ENCODE data around the gene ATP2A2. TPM values are rescaled to one million over a fixed set of nuclear protein-coding genes. Genes with fewer than 3 reads are reported as not detected.

The ATP2A2 gene
- total RNA-seq, 1 donor, result 139 TPM

- no peak for DNase-seq (ENCODE audit: low read depth)
- TF ChIP-seq CTCF (IDR thresholded peaks at IDR 0.05; ENCODE audit: insufficient read depth, low read length), result no peak
- no peak overlapping the region for H3K4me3 ChIP-seq (ENCODE audit: low read depth, low read length)
Measured at GRCh38 chr12:110330124-110330523, 49.1 kb downstream of the ATP2A2 start.

- TF ChIP-seq CTCF (IDR thresholded peaks at IDR 0.05; ENCODE audit: insufficient read depth, low read length), result no peak
- H3K4me3 ChIP-seq (ENCODE audit: low read depth, low read length), result no peak overlapping the region
- DNase-seq (ENCODE audit: low read depth), result peak; percentile 50
Measured at GRCh38 chr12:110330544-110330943, 49.5 kb downstream of the ATP2A2 start.

- no peak for TF ChIP-seq CTCF (IDR thresholded peaks at IDR 0.05; ENCODE audit: insufficient read depth, low read length)
- no peak overlapping the region for H3K4me3 ChIP-seq (ENCODE audit: low read depth, low read length)
- no peak for DNase-seq (ENCODE audit: low read depth)
Measured at GRCh38 chr12:110333201-110333600, 52.2 kb downstream of the ATP2A2 start.

- TF ChIP-seq CTCF (IDR thresholded peaks at IDR 0.05; ENCODE audit: insufficient read depth, low read length), result no peak
Measured at GRCh38 chr12:110335481-110336045, 54.5 kb downstream of the ATP2A2 start.

GRCh38 chr12:110337912-110338710, 57.1 kb downstream of the ATP2A2 start:
- DNase-seq (ENCODE audit: low read depth), result no peak
- TF ChIP-seq CTCF (IDR thresholded peaks at IDR 0.05; ENCODE audit: insufficient read depth, low read length), result no peak

More at GRCh38 chr12:110335481-110336045, 54.5 kb downstream of the ATP2A2 start:
- H3K4me3 ChIP-seq (ENCODE audit: low read depth, low read length), result no peak overlapping the region
- DNase-seq (ENCODE audit: low read depth), result no peak

GRCh38 chr12:110338754-110339153, 57.7 kb downstream of the ATP2A2 start:
- no peak for DNase-seq (ENCODE audit: low read depth)
- no peak overlapping the region for H3K4me3 ChIP-seq (ENCODE audit: low read depth, low read length)
- TF ChIP-seq CTCF (IDR thresholded peaks at IDR 0.05; ENCODE audit: insufficient read depth, low read length), result no peak

More at GRCh38 chr12:110337912-110338710, 57.1 kb downstream of the ATP2A2 start:
- no peak overlapping the region for H3K4me3 ChIP-seq (ENCODE audit: low read depth, low read length)
